Activated CD8-positive, alpha-beta memory T cell treated with anti-CD3 and anti-CD28 coated beads for 48 hours (primary cell): ENCODE data around the gene CLIC5.

Experiments used
- DNase-seq, 3 experiments: peaks; one replicate each; pipeline ENCODE4 v3.0.0-alpha.2; 2020; ENCODE audit warnings: low read depth in 2 of 3, low spot score in 2 of 3

The CLIC5 gene

GRCh38 chr6:46036911-46037310 is 21.3 kb upstream of the CLIC5 start:
- no peak for DNase-seq

GRCh38 chr6:46035242-46035641 is 19.6 kb upstream of the CLIC5 start:
- DNase-seq, result no peak

GRCh38 chr6:46032110-46032998 is 16.7 kb upstream of the CLIC5 start:
- DNase-seq, result no peak

DNA sequence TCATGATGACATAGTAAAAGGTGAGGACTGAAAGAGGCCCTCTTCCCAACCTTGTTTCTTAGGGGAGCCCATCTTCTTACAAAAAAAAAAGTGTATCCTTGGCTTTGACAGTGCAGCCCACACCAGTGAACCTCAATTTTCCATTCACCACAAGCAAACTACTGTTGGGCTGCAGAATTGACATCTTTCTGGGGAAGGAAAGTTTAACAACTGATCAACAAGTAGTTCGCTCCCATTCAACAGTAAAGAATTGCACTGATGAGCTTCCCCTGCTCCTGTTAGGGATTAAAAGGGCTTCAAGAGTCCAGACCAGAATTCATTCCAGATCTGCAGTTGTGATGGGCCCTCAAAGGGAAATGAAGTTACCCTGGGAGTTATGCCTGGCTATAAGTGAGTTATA is 13.9 kb upstream of the CLIC5 start:
- no peak for DNase-seq

DNA sequence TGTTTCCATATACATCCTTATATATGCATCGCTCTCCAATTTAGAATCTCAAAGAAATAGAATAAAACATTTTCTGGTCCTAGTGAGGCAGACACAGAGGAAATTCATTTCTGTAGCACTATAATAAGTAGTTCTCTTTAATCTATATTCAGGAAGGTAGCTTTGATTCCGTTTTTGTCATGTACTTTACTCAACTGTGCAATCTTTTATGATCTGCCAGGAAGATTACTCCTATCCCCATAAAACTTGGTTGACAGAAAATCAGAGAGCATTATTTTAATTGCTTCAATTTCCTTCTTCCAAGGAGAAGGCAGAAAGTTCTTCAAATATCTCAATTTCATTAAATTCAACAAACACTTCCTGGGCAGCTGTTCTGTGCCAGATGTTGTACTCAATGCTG is 10.6 kb upstream of the CLIC5 start:
- DNase-seq, result no peak

GRCh38 chr6:46025573-46025972 is 9.9 kb upstream of the CLIC5 start:
- DNase-seq, result no peak

DNA sequence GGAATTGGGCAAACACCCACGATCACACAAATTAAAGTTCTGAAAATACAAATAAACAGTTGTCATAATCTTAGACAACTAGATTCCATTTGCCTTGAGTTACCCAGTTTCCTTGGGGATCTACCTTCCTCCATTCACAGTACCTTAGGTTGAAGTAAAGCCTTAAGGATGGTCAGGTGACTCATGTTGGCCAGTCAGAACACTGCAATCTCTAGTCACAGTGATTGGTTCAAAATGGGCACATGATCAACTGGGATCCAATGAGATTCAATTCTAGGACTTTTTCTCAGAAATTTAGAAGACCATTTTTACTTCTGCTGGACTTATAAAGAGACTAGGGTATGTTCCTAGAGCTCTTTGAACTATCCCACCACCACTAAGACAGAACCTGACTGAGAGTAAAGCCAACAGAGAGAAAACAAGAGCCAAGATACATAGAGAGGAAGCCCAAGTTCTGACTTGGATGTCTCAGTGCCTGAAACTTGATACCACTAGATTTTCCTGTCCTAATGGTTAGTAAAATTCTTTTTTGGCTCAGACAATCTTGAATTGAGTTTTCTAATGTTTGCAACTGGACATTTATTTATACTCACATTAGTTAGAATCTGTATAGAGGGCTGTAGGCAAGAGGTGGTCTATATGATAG is 8.6 kb upstream of the CLIC5 start:
- DNase-seq, result no peak

GRCh38 chr6:46023216-46023915 is 7.7 kb upstream of the CLIC5 start:
- DNase-seq, result no peak

- no peak for DNase-seq
Measured at GRCh38 chr6:46022106-46022948, 6.7 kb upstream of the CLIC5 start.

GRCh38 chr6:46017726-46018125 is 2.1 kb upstream of the CLIC5 start:
- no peak for DNase-seq

DNA sequence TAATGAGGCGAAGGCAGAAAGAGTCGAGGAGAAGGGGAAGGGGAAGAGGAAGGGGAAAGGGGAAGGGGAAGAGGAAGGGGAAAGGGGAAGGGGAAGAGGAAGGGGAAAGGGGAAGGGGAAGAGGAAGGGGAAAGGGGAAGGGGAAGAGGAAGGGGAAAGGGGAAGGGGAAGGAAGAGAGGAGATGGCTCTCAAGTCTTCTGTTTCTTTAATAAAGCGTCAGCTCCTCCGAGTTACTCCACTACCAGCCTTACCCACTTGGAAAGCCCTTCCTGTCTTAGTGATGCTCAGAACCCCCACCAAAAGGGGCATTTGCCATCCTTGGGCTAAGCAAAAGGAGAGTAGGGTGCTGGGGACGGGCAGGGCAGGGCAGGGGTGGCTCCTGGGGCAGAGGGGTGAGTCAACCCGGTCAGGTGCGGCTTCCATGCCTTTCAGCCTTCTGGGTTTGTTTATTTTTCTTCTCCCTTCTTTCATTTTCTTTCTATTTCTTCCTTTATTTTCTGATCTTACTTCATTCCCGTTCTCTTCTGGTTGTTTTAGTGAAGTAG is 476 bp upstream of the CLIC5 start:
- DNase-seq, result no peak

DNA sequence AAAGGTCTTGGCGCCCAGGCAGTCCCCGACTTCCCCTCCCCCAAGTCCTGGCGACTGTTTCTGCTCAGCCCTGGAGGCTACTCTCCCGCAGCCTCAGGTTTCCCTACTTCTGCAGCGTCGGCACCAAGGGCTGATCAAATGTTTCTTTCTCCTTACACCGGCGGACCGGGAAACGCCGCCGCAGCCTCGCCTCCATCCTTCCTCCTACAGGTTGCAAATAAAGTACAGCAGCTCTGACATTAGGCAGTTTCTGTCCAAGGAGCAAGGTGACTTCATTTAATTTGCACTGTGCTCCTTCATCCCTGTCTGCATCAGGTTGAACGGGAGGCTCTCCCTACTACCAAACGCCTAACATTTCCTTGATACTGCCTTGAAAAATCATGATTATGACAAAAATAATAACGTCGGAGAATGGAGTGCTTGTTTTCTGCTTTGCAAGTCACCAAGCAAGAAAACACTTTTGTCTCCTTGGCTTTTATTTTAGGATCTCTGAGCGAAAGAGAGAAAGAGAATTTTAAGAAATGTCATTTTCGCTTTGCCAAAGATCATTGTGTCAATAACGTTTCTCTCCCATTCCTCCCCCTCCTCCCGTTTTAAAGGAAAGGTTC is 1.0 kb downstream of the CLIC5 start:
- no peak for DNase-seq

DNA sequence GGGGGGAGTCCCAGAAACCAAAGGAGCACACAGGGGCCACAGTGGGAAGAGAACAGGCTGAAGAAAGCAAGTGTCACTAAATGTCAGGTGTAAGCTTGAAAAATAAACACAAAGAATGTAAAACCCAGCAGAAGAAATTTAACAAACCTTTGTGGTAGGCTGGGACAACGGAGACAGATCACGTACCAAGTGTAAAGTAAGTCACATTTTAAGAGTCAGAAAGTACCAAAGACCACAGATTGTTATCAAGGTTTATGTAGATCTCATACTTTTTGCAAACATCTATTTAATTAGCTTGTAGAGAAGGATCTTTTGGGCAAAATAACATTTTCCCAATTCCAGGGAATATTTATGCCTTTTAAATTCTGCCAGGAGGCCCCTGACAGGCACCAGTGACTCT is 1.6 kb downstream of the CLIC5 start:
- DNase-seq, result no peak

- no peak for DNase-seq
Measured at GRCh38 chr6:46013639-46014038, 2.0 kb downstream of the CLIC5 start.

DNA sequence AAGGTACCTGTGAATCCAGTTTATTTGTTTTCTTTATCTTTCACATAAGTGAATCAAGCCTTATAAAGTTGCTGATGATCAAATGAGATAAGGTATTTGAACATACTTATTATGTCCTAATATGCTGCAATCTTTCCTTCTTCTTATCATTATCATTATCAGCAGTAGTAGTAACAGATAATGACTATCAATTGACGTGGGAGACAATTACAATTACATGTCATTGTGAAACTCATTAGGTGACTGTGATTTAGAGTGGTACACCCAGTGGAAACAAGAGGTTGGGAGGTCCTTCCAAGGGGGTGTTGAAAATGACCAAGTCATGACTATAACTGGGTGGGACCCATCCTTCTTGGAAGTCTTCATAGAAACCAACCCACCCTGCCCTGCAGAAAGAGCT is 2.8 kb downstream of the CLIC5 start:
- no peak for DNase-seq

- DNase-seq, result peak in 1 of 3 experiments; percentile 20
Measured at GRCh38 chr6:46011188-46012085, 4.2 kb downstream of the CLIC5 start.

GRCh38 chr6:46010771-46011170 is 4.9 kb downstream of the CLIC5 start:
- no peak for DNase-seq

GRCh38 chr6:46010270-46010669 is 5.4 kb downstream of the CLIC5 start:
- no peak for DNase-seq

- DNase-seq, result no peak
Measured at GRCh38 chr6:46002264-46002663, 13.4 kb downstream of the CLIC5 start.
